Ovary (tissue), 9 donors: Measurements from ENCODE around the gene SDC3. TPM values are rescaled to one million over a fixed set of nuclear protein-coding genes. Genes with fewer than 3 reads are reported as not detected.

Experiments used
- DNase-seq, 5 donors: peaks; one replicate each; pipeline ENCODE4 v3.0.0-alpha.2; 2019 to 2020
- H3K27ac ChIP-seq, 2 donors: fragments of 200-600 bp; one replicate each; pipeline versions ENCODE4 v1.5.1 to v1.8.0; 2019 to 2022
- H3K27me3 ChIP-seq: fragments of 200-600 bp; one replicate; pipeline ENCODE4 v1.8.0; 2022
- H3K36me3 ChIP-seq: fragments of 200-600 bp; sonication (generic); one replicate; pipeline ENCODE4 v1.5.1; 2019
- H3K4me1 ChIP-seq: one replicate; pipeline ENCODE4 v1.8.1; 2013; ENCODE audit warnings: mild to moderate bottlenecking, moderate library complexity; ENCODE audit not compliant: insufficient read depth
- H3K4me3 ChIP-seq: fragments of 200-600 bp; sonication (generic); one replicate; pipeline ENCODE4 v1.5.1; 2017
- H3K9me3 ChIP-seq, 2 donors: fragments of 200-600 bp in 1 of 2; sonication (generic) in 1 of 2; one replicate each; pipeline versions ENCODE4 v1.5.1 to v1.8.1; 2013 to 2019; ENCODE audit warnings: mild to moderate bottlenecking in 1 of 2, moderate library complexity in 1 of 2
- CTCF ChIP-seq, 3 donors: fragments of 450-650 bp in 2 of 3; fragments of 200-600 bp in 1 of 3; IDR thresholded peaks; one replicate each; pipeline versions ENCODE4 v1.5.1 to v1.8.0; 2016 to 2022; ENCODE audit warnings: antibody characterized with exemption in 3 of 3, mild to moderate bottlenecking in 1 of 3
- EP300 ChIP-seq: sonication (generic); formaldehyde crosslinking; IDR thresholded peaks from one replicate; pipeline ENCODE4 v1.6.1; 2017; ENCODE audit warnings: antibody characterized with exemption
- POLR2A ChIP-seq: fragments of 450-650 bp; IDR thresholded peaks from one replicate; pipeline ENCODE4 v1.6.1; 2017; ENCODE audit warnings: antibody characterized with exemption, mild to moderate bottlenecking, moderate library complexity
- WGBS, 3 donors: extraction: QIAGEN DNeasy Blood & Tissue Kit in 1 of 3; methylation state at CpG; one replicate each; pipeline versions ENCODE4 v1.1.5 to v1.1.7; 2013 to 2017; 5-methylcytosine and 5-hydroxymethylcytosine counted together
- intact Hi-C, 4 donors: fragments of 100-400 bp; cut with DNase I; formaldehyde crosslinking; loops; one replicate each; pipeline versions ENCODE4 v1.11.0 to v1.15.1; 2022 to 2023
- polyA plus RNA-seq, 2 donors: library from polyadenylated mRNA; stranded (reverse); fragments of 200-250 nt in 1 of 2; fragments of 350-450 nt in 1 of 2; fragmentation: Illumina TruSeq in 1 of 2; extraction: RNeasy Lipid Tissue Mini Kit (QIAGEN cat#74804) in 1 of 2; gene quantifications; one replicate each; pipeline ENCODE4 v1.2.3, GENCODE V29; 2013 to 2014
- total RNA-seq, 7 donors: library from RNA; depleted of rRNA in 2 of 7; stranded (reverse); fragments of >200 nt in 2 of 7; fragmentation: NEBNext Ultra II Directional in 3 of 7; extraction: Animal tissue kit (Norgen Biotek cat#: 25700) in 3 of 7; gene quantifications; one replicate each; pipeline versions ENCODE4 v1.1.0 to v1.2.4, GENCODE V29; 2016 to 2023
- donor health status: DM: no; HTN: no; CAD: no; lungs with moderate emphysema.
- donor health status: DM: no; HTN: no; CAD: no.
- donor health status: Bipolar disorder and iron deficiency.
- donor health status: DM: yes; HTN: yes; CAD: no.
- donor health status: DM: no; HTN: no; CAD: no.
- donor health status: DM: yes; HTN: yes; CAD: no.

Gene SDC3
- total and polyA plus RNA-seq, 9 donors, result 4.2 to 31.0 (median 23.0) TPM

GRCh38 chr1:30879126-30879786 is 29.3 kb downstream of the SDC3 start:
- Histone ChIP-seq H3K4me3 (no peak overlapping the region), H3K27me3 (no peaks in the 10 kb centered on the region), H3K27ac (no peak overlapping the region), H3K36me3 (no peaks in the 10 kb centered on the region), H3K4me1 (no peaks in the 10 kb centered on the region), H3K9me3 (no peaks in the 10 kb centered on the region)
- intact Hi-C loops, result no loop called here
- WGBS, 3 donors, result 51 to 55% (median 53%) methylated on average over 4 of the region's 4 CpGs
- TF ChIP-seq POLR2A, result no peak
- TF ChIP-seq CTCF (IDR thresholded peaks at IDR 0.05), result no peak
- TF ChIP-seq EP300, result no peak
- DNase-seq, result no peak

- WGBS, 3 donors, result 87 to 90% (median 89%) methylated on average over 13 of the region's 13 CpGs
- H3K27ac ChIP-seq, result no peak overlapping the region
- H3K4me1 ChIP-seq, result no peaks in the 10 kb centered on the region
- no peak for DNase-seq
- no peaks in the 10 kb centered on the region for H3K36me3 ChIP-seq
- no peak for TF ChIP-seq EP300
- no peak for TF ChIP-seq CTCF (IDR thresholded peaks at IDR 0.05)
- TF ChIP-seq POLR2A, result no peak
- H3K4me3 ChIP-seq, result no peak overlapping the region
- intact Hi-C loops, result no loop called here
- H3K9me3 ChIP-seq, result no peaks in the 10 kb centered on the region
- H3K27me3 ChIP-seq, result no peaks in the 10 kb centered on the region
These were observed 30.0 kb downstream of the SDC3 start for GRCh38 chr1:30878559-30878958.

GRCh38 chr1:30878016-30878415 is 30.5 kb downstream of the SDC3 start:
- H3K36me3 ChIP-seq, result no peaks in the 10 kb centered on the region
- no peak for DNase-seq
- TF ChIP-seq CTCF (IDR thresholded peaks at IDR 0.05) (no peak), POLR2A (no peak), EP300 (no peak)
- intact Hi-C loops, result no loop called here
- peaks cover 0 to 3% of the 10 kb centered on the region in 2 donors for H3K9me3 ChIP-seq
- 81 to 84% (median 83%) methylated on average over 9 of the region's 9 CpGs for WGBS, 3 donors
- H3K4me3 ChIP-seq, result no peak overlapping the region
- no peaks in the 10 kb centered on the region for H3K27me3 ChIP-seq
- H3K27ac ChIP-seq, result no peak overlapping the region
- no peaks in the 10 kb centered on the region for H3K4me1 ChIP-seq

GRCh38 chr1:30877205-30877912 is 31.2 kb downstream of the SDC3 start:
- no peak overlapping the region for H3K27ac ChIP-seq
- no peaks in the 10 kb centered on the region for H3K36me3 ChIP-seq
- H3K9me3 ChIP-seq, result peaks cover 0 to 9% of the 10 kb centered on the region in 2 donors
- peak in 4 of 5 donors; percentile 39 to 70 (median 58) for DNase-seq
- WGBS, 3 donors, result 40 to 47% (median 46%) methylated on average over 10 of the region's 10 CpGs
- H3K27me3 ChIP-seq, result no peaks in the 10 kb centered on the region
- H3K4me3 ChIP-seq, result no peak overlapping the region
- H3K4me1 ChIP-seq, result no peaks in the 10 kb centered on the region
- intact Hi-C loops, result no loop called here
- TF ChIP-seq EP300 (no peak), POLR2A (no peak), CTCF (IDR thresholded peaks at IDR 0.05) (no peak)
